Adipocyte (in vitro differentiated cells): ENCODE results near the gene TTLL12.

ENCODE experiments used
- DNase-seq: peaks from one replicate; pipeline ENCODE4 v3.0.0-alpha.2; 2015; ENCODE audit warnings: low read depth
- H3K27me3 ChIP-seq: replicated peaks from 2 replicates; pipeline ENCODE4 v1.7.0; 2013; ENCODE audit warnings: mild to moderate bottlenecking, low read length, moderate library complexity; ENCODE audit not compliant: control insufficient read depth, insufficient read depth
- H3K36me3 ChIP-seq: 2 replicates; pipeline ENCODE4 v1.7.0; 2013; ENCODE audit warnings: low read length, mild to moderate bottlenecking, moderate library complexity; ENCODE audit not compliant: control insufficient read depth, insufficient read depth, severe bottlenecking
- H3K4me1 ChIP-seq: 2 replicates; pipeline ENCODE4 v1.7.0; 2013; ENCODE audit warnings: mild to moderate bottlenecking, low read length, moderate library complexity; ENCODE audit not compliant: control insufficient read depth, insufficient read depth
- H3K4me3 ChIP-seq: 2 replicates; pipeline ENCODE4 v1.7.0; 2013; ENCODE audit warnings: mild to moderate bottlenecking, low read length, moderate library complexity
- H3K9ac ChIP-seq: 2 replicates; pipeline ENCODE4 v1.7.0; 2013; ENCODE audit warnings: mild to moderate bottlenecking, low read length, moderate library complexity
- H3K9me3 ChIP-seq: 2 replicates; pipeline ENCODE4 v1.7.0; 2013; ENCODE audit warnings: mild to moderate bottlenecking, low read length, moderate library complexity; ENCODE audit not compliant: control insufficient read depth

Gene TTLL12

GRCh38 chr22:43227239-43227630 lies 40.3 kb upstream of the TTLL12 start:
- Histone ChIP-seq H3K9ac (no peak overlapping the region), H3K9me3 (no peaks in the 10 kb centered on the region), H3K36me3 (no peaks in the 10 kb centered on the region), H3K4me1 (no peaks in the 10 kb centered on the region), H3K27me3 (peaks cover 66% of the 10 kb centered on the region), H3K4me3 (no peak overlapping the region)
- DNase-seq = no peak

GRCh38 chr22:43226377-43227238 lies 39.7 kb upstream of the TTLL12 start:
- no peak overlapping the region for H3K9ac ChIP-seq
- no peaks in the 10 kb centered on the region for H3K9me3 ChIP-seq
- H3K4me3 ChIP-seq = no peak overlapping the region
- DNase-seq = peak; percentile 56
- peaks cover 63% of the 10 kb centered on the region for H3K27me3 ChIP-seq
- no peaks in the 10 kb centered on the region for H3K4me1 ChIP-seq
- no peaks in the 10 kb centered on the region for H3K36me3 ChIP-seq

- no peaks in the 10 kb centered on the region for H3K9me3 ChIP-seq
- no peak for DNase-seq
- no peak overlapping the region for H3K4me3 ChIP-seq
- no peaks in the 10 kb centered on the region for H3K4me1 ChIP-seq
- peaks cover 54% of the 10 kb centered on the region for H3K27me3 ChIP-seq
- no peaks in the 10 kb centered on the region for H3K36me3 ChIP-seq
- H3K9ac ChIP-seq = no peak overlapping the region
These were observed 38.7 kb upstream of the TTLL12 start for GRCh38 chr22:43225609-43226008.

GRCh38 chr22:43222987-43223386 lies 36.1 kb upstream of the TTLL12 start:
- no peak overlapping the region for H3K4me3 ChIP-seq

GRCh38 chr22:43222262-43222661 lies 35.3 kb upstream of the TTLL12 start:
- Histone ChIP-seq H3K4me1 (no peaks in the 10 kb centered on the region), H3K9me3 (no peaks in the 10 kb centered on the region), H3K27me3 (peaks cover 49% of the 10 kb centered on the region), H3K36me3 (no peaks in the 10 kb centered on the region), H3K9ac (no peak overlapping the region), H3K4me3 (no peak overlapping the region)
- DNase-seq = no peak

More at GRCh38 chr22:43222987-43223386, 36.1 kb upstream of the TTLL12 start:
- no peak overlapping the region for H3K9ac ChIP-seq
- peaks cover 56% of the 10 kb centered on the region for H3K27me3 ChIP-seq
- DNase-seq = no peak
- H3K36me3 ChIP-seq = no peaks in the 10 kb centered on the region
- no peaks in the 10 kb centered on the region for H3K9me3 ChIP-seq
- no peaks in the 10 kb centered on the region for H3K4me1 ChIP-seq

GRCh38 chr22:43220625-43221380 lies 33.9 kb upstream of the TTLL12 start:
- Histone ChIP-seq H3K9me3 (no peaks in the 10 kb centered on the region), H3K4me3 (no peak overlapping the region), H3K27me3 (peaks cover 38% of the 10 kb centered on the region), H3K9ac (no peak overlapping the region), H3K4me1 (no peaks in the 10 kb centered on the region), H3K36me3 (no peaks in the 10 kb centered on the region)
- DNase-seq = no peak

- no peak overlapping the region for H3K9ac ChIP-seq
- no peak for DNase-seq
- H3K4me3 ChIP-seq = no peak overlapping the region
These were observed 31.9 kb upstream of the TTLL12 start for GRCh38 chr22:43218786-43219185.

GRCh38 chr22:43217285-43218030 lies 30.5 kb upstream of the TTLL12 start:
- Histone ChIP-seq H3K9me3 (no peaks in the 10 kb centered on the region), H3K4me1 (no peaks in the 10 kb centered on the region), H3K9ac (no peak overlapping the region), H3K36me3 (no peaks in the 10 kb centered on the region), H3K27me3 (peaks cover 48% of the 10 kb centered on the region), H3K4me3 (no peak overlapping the region)
- DNase-seq = no peak

More at GRCh38 chr22:43218786-43219185, 31.9 kb upstream of the TTLL12 start:
- Histone ChIP-seq H3K36me3 (no peaks in the 10 kb centered on the region), H3K27me3 (peaks cover 53% of the 10 kb centered on the region), H3K9me3 (no peaks in the 10 kb centered on the region), H3K4me1 (no peaks in the 10 kb centered on the region)

- no peak overlapping the region for H3K4me3 ChIP-seq
- H3K9me3 ChIP-seq = no peaks in the 10 kb centered on the region
- DNase-seq = no peak
- H3K27me3 ChIP-seq = peaks cover 43% of the 10 kb centered on the region
- H3K9ac ChIP-seq = no peak overlapping the region
- H3K4me1 ChIP-seq = no peaks in the 10 kb centered on the region
- no peaks in the 10 kb centered on the region for H3K36me3 ChIP-seq
These were observed 29.8 kb upstream of the TTLL12 start for GRCh38 chr22:43216738-43217137.

- no peak overlapping the region for H3K9ac ChIP-seq
- no peak for DNase-seq
- H3K4me1 ChIP-seq = no peaks in the 10 kb centered on the region
- no peaks in the 10 kb centered on the region for H3K36me3 ChIP-seq
- H3K9me3 ChIP-seq = no peaks in the 10 kb centered on the region
- peaks cover 32% of the 10 kb centered on the region for H3K27me3 ChIP-seq
- H3K4me3 ChIP-seq = no peak overlapping the region
These were observed 27.0 kb upstream of the TTLL12 start for GRCh38 chr22:43213962-43214361.

GRCh38 chr22:43213051-43213450 lies 26.1 kb upstream of the TTLL12 start:
- H3K4me1 ChIP-seq = no peaks in the 10 kb centered on the region
- peak; percentile 19 for DNase-seq
- H3K9ac ChIP-seq = no peak overlapping the region
- H3K27me3 ChIP-seq = peaks cover 31% of the 10 kb centered on the region
- H3K4me3 ChIP-seq = no peak overlapping the region
- H3K36me3 ChIP-seq = no peaks in the 10 kb centered on the region
- no peaks in the 10 kb centered on the region for H3K9me3 ChIP-seq
